H1 (cell line): ENCODE results near the gene GLRX. TPM values are rescaled to one million over a fixed set of nuclear protein-coding genes. Genes with fewer than 3 reads are reported as not detected.

Experiments
- CTCF ChIA-PET: fragments of 300-600 bp; sonication (Branson Sonifier 250); formaldehyde crosslinking; loops from one replicate; lab custom pipeline; 2021; ENCODE audit not compliant: partially characterized antibody; lab: Charles Lee
- POLR2A ChIA-PET: fragments of 300-600 bp; sonication (Branson Sonifier 250); formaldehyde crosslinking; loops from one replicate; lab custom pipeline; 2021; ENCODE audit warnings: inconsistent platforms; ENCODE audit not compliant: partially characterized antibody; lab: Charles Lee
- DNase-seq, 2 experiments: peaks; one replicate each; pipeline versions ENCODE4 v3.0.0 to v3.0.0-alpha.2; 2010 to 2022; ENCODE audit warnings: low spot score in 2 of 2, low read depth in 1 of 2, mixed read lengths in 1 of 2
- FAIRE-seq: peaks from 2 replicates; lab custom pipeline; 2011; peaks lifted over from hg19 to GRCh38; lab: Jason Lieb, UNC
- H2AFZ ChIP-seq: 2 replicates; pipeline ENCODE4 v1.8.1; 2012; ENCODE audit warnings: low read length, inconsistent platforms
- H2AK5ac ChIP-seq: 2 replicates; pipeline ENCODE4 v1.6.1; 2013; ENCODE audit warnings: low read depth, low read length
- H2BK120ac ChIP-seq: replicated peaks from 2 replicates; pipeline ENCODE3; 2013; ENCODE audit warnings: low read depth, low read length, inconsistent platforms
- H2BK12ac ChIP-seq: 2 replicates; pipeline ENCODE4 v1.6.1; 2013; ENCODE audit warnings: low read depth, low read length
- H2BK15ac ChIP-seq: 2 replicates; pipeline ENCODE4 v1.6.1; 2013; ENCODE audit warnings: low read length
- H2BK20ac ChIP-seq: 2 replicates; pipeline ENCODE4 v1.6.1; 2013; ENCODE audit warnings: low read length
- H2BK5ac ChIP-seq: 2 replicates; pipeline ENCODE4 v1.6.1; 2013; ENCODE audit warnings: low read depth, low read length
- H3K14ac ChIP-seq: 2 replicates; pipeline ENCODE4 v1.6.1; 2013; ENCODE audit warnings: inconsistent platforms; ENCODE audit not compliant: insufficient read length
- H3K18ac ChIP-seq: 2 replicates; pipeline ENCODE4 v1.6.1; 2013; ENCODE audit warnings: low read length; ENCODE audit errors: extremely low read depth
- H3K23ac ChIP-seq: 2 replicates; pipeline ENCODE4 v1.6.1; 2013; ENCODE audit warnings: inconsistent platforms; ENCODE audit not compliant: insufficient read length
- H3K23me2 ChIP-seq: 2 replicates; pipeline ENCODE4 v1.6.1; 2013; ENCODE audit warnings: low read depth, low read length
- H3K27ac ChIP-seq: 2 replicates; pipeline ENCODE4 v1.6.1; 2011; ENCODE audit warnings: low read depth, low read length, inconsistent platforms
- H3K27me3 ChIP-seq, 4 experiments: replicated peaks in 1 of 4; 1 replicate in 1 of 4; 2 replicates in 3 of 4; pipeline versions ENCODE4 v1.6.1 to v1.8.1; 2011 to 2013; ENCODE audit warnings: low read length in 3 of 4, mild to moderate bottlenecking in 3 of 4, inconsistent platforms in 2 of 4, mixed read lengths in 2 of 4, moderate library complexity in 1 of 4; ENCODE audit not compliant: control insufficient read depth in 3 of 4, insufficient read depth in 3 of 4; ENCODE audit errors: extremely low read depth in 1 of 4
- H3K36me3 ChIP-seq, 4 experiments: 2 replicates each; pipeline versions ENCODE4 v1.6.1 to v1.8.1; 2011 to 2013; ENCODE audit warnings: mild to moderate bottlenecking in 4 of 4, low read length in 3 of 4, moderate library complexity in 2 of 4, control low read depth in 1 of 4, inconsistent platforms in 1 of 4; ENCODE audit not compliant: insufficient read depth in 4 of 4, control insufficient read depth in 2 of 4
- H3K4ac ChIP-seq: replicated peaks from 2 replicates; pipeline ENCODE3; 2013; ENCODE audit warnings: low read length, low read depth, mixed read lengths, inconsistent platforms; ENCODE audit not compliant: insufficient read length
- H3K4me1 ChIP-seq, 4 experiments: replicated peaks in 1 of 4; 1 replicate in 1 of 4; 2 replicates in 3 of 4; pipeline versions ENCODE4 v1.6.1 to v1.8.1; 2011 to 2013; ENCODE audit warnings: low read length in 3 of 4, inconsistent platforms in 2 of 4, mixed read lengths in 1 of 4; ENCODE audit not compliant: insufficient read depth in 4 of 4, control insufficient read depth in 3 of 4
- H3K4me2 ChIP-seq, 2 experiments: 2 replicates each; pipeline versions ENCODE4 v1.6.1 to v1.8.1; 2011 to 2013; ENCODE audit warnings: low read depth in 2 of 2, low read length in 2 of 2, control low read depth in 1 of 2, inconsistent platforms in 1 of 2, mild to moderate bottlenecking in 1 of 2; ENCODE audit not compliant: insufficient read depth in 1 of 2
- H3K4me3 ChIP-seq, 4 experiments: fragments of 200-600, 300-600 bp in 1 of 4; sonication (generic), shearing (Covaris generic), sonication (Bioruptor Twin) in 1 of 4; 2 replicates each; pipeline versions ENCODE4 v1.5.1 to v1.8.1; 2011 to 2016; ENCODE audit warnings: low read length in 4 of 4, low read depth in 3 of 4, control low read depth in 2 of 4, inconsistent platforms in 2 of 4, mild to moderate bottlenecking in 2 of 4, mixed read lengths in 1 of 4, moderate library complexity in 1 of 4; ENCODE audit not compliant: insufficient read depth in 2 of 4; ENCODE audit errors: extremely low read depth in 1 of 4
- H3K56ac ChIP-seq: replicated peaks from 2 replicates; pipeline ENCODE3; 2013; ENCODE audit warnings: low read depth, mild to moderate bottlenecking, mixed read lengths, low read length, inconsistent platforms; ENCODE audit not compliant: insufficient read length
- H3K79me1 ChIP-seq: 2 replicates; pipeline ENCODE4 v1.6.1; 2013; ENCODE audit warnings: low read depth, low read length, control low read depth
- H3K79me2 ChIP-seq, 2 experiments: 2 replicates each; pipeline versions ENCODE4 v1.6.1 to v1.8.1; 2012 to 2013; ENCODE audit warnings: low read length in 2 of 2, mild to moderate bottlenecking in 2 of 2, inconsistent platforms in 1 of 2; ENCODE audit not compliant: insufficient read depth in 2 of 2, control insufficient read depth in 1 of 2
- H3K9ac ChIP-seq, 4 experiments: replicated peaks in 1 of 4; 1 replicate in 1 of 4; 2 replicates in 3 of 4; pipeline versions ENCODE4 v1.6.1 to v1.8.1; 2011 to 2013; ENCODE audit warnings: low read depth in 3 of 4, low read length in 3 of 4, control low read depth in 2 of 4, mild to moderate bottlenecking in 2 of 4, moderate library complexity in 2 of 4, inconsistent platforms in 1 of 4; ENCODE audit errors: extremely low read depth in 1 of 4
- H3K9me3 ChIP-seq, 2 experiments: 2 replicates each; pipeline versions ENCODE4 v1.6.1 to v1.8.1; 2012 to 2013; ENCODE audit warnings: mild to moderate bottlenecking in 2 of 2, moderate library complexity in 2 of 2, control low read depth in 1 of 2, inconsistent platforms in 1 of 2, low read depth in 1 of 2, low read length in 1 of 2, mixed read lengths in 1 of 2; ENCODE audit not compliant: insufficient read depth in 2 of 2
- H4K20me1 ChIP-seq, 2 experiments: replicated peaks in 1 of 2; 2 replicates each; pipeline versions ENCODE3 to v1.8.1; 2011 to 2013; ENCODE audit warnings: inconsistent platforms in 2 of 2, low read length in 2 of 2, mild to moderate bottlenecking in 1 of 2; ENCODE audit not compliant: insufficient read depth in 2 of 2, control insufficient read depth in 1 of 2
- H4K5ac ChIP-seq: 2 replicates; pipeline ENCODE4 v1.6.1; 2013; ENCODE audit warnings: low read length, low read depth, mixed read lengths, inconsistent platforms; ENCODE audit not compliant: insufficient read length
- H4K8ac ChIP-seq: 2 replicates; pipeline ENCODE4 v1.8.0; 2013; ENCODE audit warnings: mild to moderate bottlenecking, moderate library complexity, low read length, inconsistent platforms; ENCODE audit not compliant: insufficient read depth; ENCODE audit errors: extremely low read depth
- H4K91ac ChIP-seq: replicated peaks from 2 replicates; pipeline ENCODE3; 2013; ENCODE audit warnings: low read length, mixed read lengths, inconsistent platforms; ENCODE audit not compliant: insufficient read length
- ATF2 ChIP-seq: IDR thresholded peaks from 2 replicates; pipeline ENCODE4 v1.6.1; 2012; ENCODE audit warnings: low read length, inconsistent platforms
- JUND ChIP-seq: IDR thresholded peaks from 2 replicates; pipeline ENCODE4 v1.6.1; 2011; ENCODE audit warnings: mild to moderate bottlenecking, improper control_type of control experiment, low read length
- KDM5A ChIP-seq: fragments of 200-600 bp; IDR thresholded peaks from 2 replicates; pipeline ENCODE4 v1.7.1; 2012; ENCODE audit warnings: mild to moderate bottlenecking, low read length, inconsistent platforms, mixed read lengths
- MAFK ChIP-seq: IDR thresholded peaks from 2 replicates; pipeline ENCODE4 v1.6.1; 2012; ENCODE audit warnings: low read depth, mild to moderate bottlenecking, improper control_type of control experiment, low read length
- SAP30 ChIP-seq: fragments of 300-600 bp; sonication (generic); IDR thresholded peaks from 2 replicates; pipeline ENCODE4 v1.7.1; 2012; ENCODE audit warnings: low read length, moderate library complexity, mild to moderate bottlenecking, inconsistent platforms; ENCODE audit not compliant: insufficient read depth, insufficient replicate concordance
- SIX5 ChIP-seq: IDR thresholded peaks from 2 replicates; pipeline ENCODE4 v1.6.1; 2011; ENCODE audit warnings: mild to moderate bottlenecking, low read depth, low read length
- TAF1 ChIP-seq: IDR thresholded peaks from 2 replicates; pipeline ENCODE4 v1.6.1; 2011; ENCODE audit warnings: mild to moderate bottlenecking, low read depth, low read length
- TCF12 ChIP-seq: IDR thresholded peaks from 2 replicates; pipeline ENCODE4 v1.6.1; 2011; ENCODE audit warnings: low read depth, mild to moderate bottlenecking, low read length
- TEAD4 ChIP-seq: IDR thresholded peaks from 2 replicates; pipeline ENCODE4 v1.6.1; 2012; ENCODE audit warnings: low read depth, low read length, inconsistent platforms, mixed read lengths
- WGBS, 2 experiments: shearing (Covaris generic) in 1 of 2; methylation state at CpG; one replicate each; pipeline versions ENCODE4 v1.1.6 to v1.1.7; 2013 to 2015; ENCODE audit warnings: low lambda C conversion rate in 2 of 2, mixed read lengths in 2 of 2, inconsistent platforms in 1 of 2, low coverage in 1 of 2, missing lambda C conversion rate in 1 of 2; ENCODE audit not compliant: insufficient replicate concordance in 2 of 2, insufficient coverage in 1 of 2, insufficient read length in 1 of 2; ENCODE audit errors: extremely low coverage in 1 of 2, missing lambda C conversion rate in 1 of 2; 5-methylcytosine and 5-hydroxymethylcytosine counted together
- polyA plus RNA-seq, 7 experiments: library from polyadenylated mRNA; depleted of rRNA in 3 of 7; stranded (reverse) in 5 of 7; unstranded in 2 of 7; fragments of >200 nt in 5 of 7; fragments of 200-250 nt in 2 of 7; gene quantifications; 1 replicate in 5 of 7; 2 replicates in 1 of 7; 4 replicates in 1 of 7; pipeline versions ENCODE4 v1.2.1 to v1.2.3, GENCODE V29; 2011 to 2013; ENCODE audit warnings: missing spikeins in 2 of 7, mixed read lengths in 2 of 7
- total RNA-seq: library from RNA; stranded (reverse); fragmentation: NEBNext Ultra II Directional; extraction: Animal tissue kit (Norgen Biotek cat#: 25700); gene quantifications from 2 replicates; pipeline ENCODE4 v1.2.1, GENCODE V29; 2021

The GLRX gene
- total and polyA plus RNA-seq, 2 of the 8 experiments (the other 6 are each of a cell fraction or from before 2014, with no cell fraction given), result 22.9 to 31.2 TPM

GRCh38 chr5:95817430-95817829, 5.1 kb downstream of the GLRX start:
- Histone ChIP-seq H2AK5ac (no peak overlapping the region), H3K4me2 (no peak overlapping the region), H4K91ac (no peak overlapping the region), H3K14ac (no peak overlapping the region), H3K23ac (no peak overlapping the region), H3K79me1 (no peaks in the 10 kb centered on the region), H3K4me1 (peaks cover 2 to 17% (median 8%) of the 10 kb centered on the region in 4 experiments; a peak in 5 of 7 replicates), H3K36me3 (no peaks in the 10 kb centered on the region), H3K9me3 (no peaks in the 10 kb centered on the region), H2BK120ac (no peak overlapping the region), H3K27me3 (peaks cover 0 to 1% (median 0%) of the 10 kb centered on the region in 4 experiments; a peak in 1 of 7 replicates), H4K5ac (no peak overlapping the region), H3K9ac (no peak overlapping the region), H3K18ac (peak overlapping the region; percentile 0; the same call in 1 of the 2 replicates), H4K20me1 (no peaks in the 10 kb centered on the region), H2BK20ac (no peak overlapping the region), H2AFZ (no peak overlapping the region), H3K23me2 (peaks cover 5% of the 10 kb centered on the region), H3K79me2 (no peaks in the 10 kb centered on the region), H3K4me3 (no peak overlapping the region), H2BK12ac (0 out of 2 replicates have a peak overlapping the region, but pooled peaks have one; percentile 27), H2BK15ac (no peak overlapping the region), H3K27ac (no peak overlapping the region), H4K8ac (no peak overlapping the region), H3K4ac (no peak overlapping the region), H3K56ac (no peak overlapping the region), H2BK5ac (0 out of 2 replicates have a peak overlapping the region, but pooled peaks have one; percentile 35)
- FAIRE-seq (no peak), DNase-seq (no peak)
- TF ChIP-seq SAP30 (no peak), SIX5 (no peak), TEAD4 (no peak), MAFK (no peak), JUND (no peak), ATF2 (no peak), KDM5A (no peak), TCF12 (no peak), TAF1 (no peak)
- ChIA-PET POLR2A (interaction anchor here (3.2 kb wide), 1 partner anchor 17 kb away, joined by 10 read pairs; no protein-coding TSS in a partner anchor), CTCF (interaction anchor here (0.6 to 1.6 kb wide), 7 partner anchors 10 to 173 kb away, joined by 3 to 9 read pairs (median 3); no protein-coding TSS in a partner anchor)
- 70% methylated on average over 12 of the region's 12 CpGs; no CpG with 5 or more reads in 1 of the 2 experiments for WGBS, 2 experiments
